GM21360 (cell line): ENCODE measurements around the gene STYX.

Experiments used
- ATAC-seq: cut with Tn5 transposase; IDR thresholded peaks from one replicate; pipeline ENCODE4 v1.9.1; 2021; ENCODE audit warnings: mild to moderate bottlenecking, moderate library complexity; ENCODE audit not compliant: unreplicated experiment

STYX gene

GRCh38 chr14:52789118-52789517 is 59.2 kb downstream of the STYX start:
- no peak for ATAC-seq

- ATAC-seq, result no peak
Measured at GRCh38 chr14:52790011-52790755, 60.2 kb downstream of the STYX start.

- ATAC-seq, result no peak
Measured at GRCh38 chr14:52790756-52791222, 60.8 kb downstream of the STYX start.

GRCh38 chr14:52791223-52792096 is 61.5 kb downstream of the STYX start, which contains the start of gene GNPNAT1:
Gene GNPNAT1, minus strand, starts transcription at chr14:52791607. Its CDS starts 6,957 bp downstream, at chr14:52784650.
- peak; percentile 87 for ATAC-seq

GRCh38 chr14:52792097-52792415 is 62.1 kb downstream of the STYX start:
- ATAC-seq, result no peak

- no peak for ATAC-seq
Measured at GRCh38 chr14:52793061-52793460, 63.1 kb downstream of the STYX start.

- no peak for ATAC-seq
Measured at GRCh38 chr14:52797653-52798052, 67.7 kb downstream of the STYX start.

- no peak for ATAC-seq
Measured at GRCh38 chr14:52798826-52799225, 68.9 kb downstream of the STYX start.

GRCh38 chr14:52801014-52801712 is 71.2 kb downstream of the STYX start:
- no peak for ATAC-seq

- no peak for ATAC-seq
Measured at GRCh38 chr14:52802597-52802996, 72.6 kb downstream of the STYX start.

GRCh38 chr14:52806115-52806514 is 76.1 kb downstream of the STYX start:
- no peak for ATAC-seq

GRCh38 chr14:52808101-52808500 is 78.1 kb downstream of the STYX start:
- ATAC-seq, result no peak

- no peak for ATAC-seq
Measured at GRCh38 chr14:52821805-52822250, 91.9 kb downstream of the STYX start.

GRCh38 chr14:52824462-52824861 is 94.5 kb downstream of the STYX start:
- ATAC-seq, result no peak
